ENCODE measurements around the gene SLC39A9. TPM values are rescaled to one million over a fixed set of nuclear protein-coding genes. Genes with fewer than 3 reads are reported as not detected.

SLC39A9 gene
- total and polyA plus RNA-seq, 8 donors, result 13.2 to 40.2 (median 28.6) TPM

GRCh38 chr14:69485315-69485660 is 86.8 kb downstream of the SLC39A9 start:
- WGBS, 2 donors, result 51 to 53% methylated on average over 11 of the region's 11 CpGs
- H3K4me3 ChIP-seq, result no peak overlapping the region
- H3K27me3 ChIP-seq, result peaks cover 0 to 11% (median 0%) of the 10 kb centered on the region in 4 donors
- no peak for FAIRE-seq
- ATAC-seq, result no peak
- DNase-seq, result no peak
- no peaks in the 10 kb centered on the region for H3K36me3 ChIP-seq
- no peak overlapping the region for H3K27ac ChIP-seq
- no peaks in the 10 kb centered on the region for H3K9me3 ChIP-seq
- TF ChIP-seq CTCF (IDR thresholded peaks at IDR 0.05), result no peak
- intact Hi-C loops (cut with DNase I), result no loop called here
- H3K4me1 ChIP-seq, result peaks cover 0 to 5% (median 0%) of the 10 kb centered on the region in 3 donors

GRCh38 chr14:69485701-69486100 is 87.2 kb downstream of the SLC39A9 start:
- no peak for TF ChIP-seq CTCF (IDR thresholded peaks at IDR 0.05)
- peaks cover 0 to 5% (median 0%) of the 10 kb centered on the region in 3 donors for H3K4me1 ChIP-seq
- ATAC-seq (no peak), FAIRE-seq (no peak), DNase-seq (no peak)
- H3K4me3 ChIP-seq, result no peak overlapping the region
- no peaks in the 10 kb centered on the region for H3K36me3 ChIP-seq
- H3K9me3 ChIP-seq, result no peaks in the 10 kb centered on the region
- 68 to 73% methylated on average over 6 of the region's 6 CpGs for WGBS, 2 donors
- intact Hi-C loops (cut with DNase I), result no loop called here
- no peak overlapping the region for H3K27ac ChIP-seq
- H3K27me3 ChIP-seq, result peaks cover 0 to 11% (median 0%) of the 10 kb centered on the region in 4 donors

GRCh38 chr14:69487226-69487625 is 88.7 kb downstream of the SLC39A9 start:
- no peak for DNase-seq
- intact Hi-C loops (cut with DNase I), result no loop called here
- no peak for FAIRE-seq
- 91 to 93% methylated on average over 4 of the region's 4 CpGs for WGBS, 2 donors
- H3K9me3 ChIP-seq, result no peaks in the 10 kb centered on the region
- no peak overlapping the region for H3K27ac ChIP-seq
- ATAC-seq, result no peak
- peaks cover 0 to 5% (median 0%) of the 10 kb centered on the region in 3 donors for H3K4me1 ChIP-seq
- no peaks in the 10 kb centered on the region for H3K36me3 ChIP-seq
- no peak for TF ChIP-seq CTCF (IDR thresholded peaks at IDR 0.05)
- H3K27me3 ChIP-seq, result peaks cover 0 to 11% (median 0%) of the 10 kb centered on the region in 4 donors
- H3K4me3 ChIP-seq, result no peak overlapping the region

DNA sequence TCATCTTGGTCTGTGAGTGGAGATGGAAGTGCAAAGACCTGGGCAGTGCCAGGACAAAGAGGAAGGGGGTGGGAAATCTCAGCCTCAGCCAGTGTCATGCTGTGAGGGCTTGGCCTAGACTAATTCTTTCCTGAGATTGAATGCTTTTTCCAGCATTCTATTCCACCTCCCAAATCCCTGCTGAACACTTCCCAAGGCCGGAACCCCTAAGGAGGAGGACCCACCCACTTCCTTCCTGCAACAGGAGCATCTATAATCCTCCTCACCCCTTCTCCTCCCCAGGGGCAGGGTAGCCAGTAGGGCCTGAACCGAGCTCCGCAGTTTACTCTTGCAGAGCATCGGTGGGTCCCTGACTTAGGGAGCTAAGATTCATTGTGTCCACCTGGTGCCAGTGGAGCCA is 89.3 kb downstream of the SLC39A9 start:
- H3K27ac ChIP-seq, result no peak overlapping the region
- no peak for DNase-seq
- ATAC-seq, result no peak
- no peaks in the 10 kb centered on the region for H3K36me3 ChIP-seq
- H3K4me1 ChIP-seq, result peaks cover 0 to 5% (median 0%) of the 10 kb centered on the region in 3 donors
- no peak overlapping the region for H3K4me3 ChIP-seq
- intact Hi-C loops (cut with DNase I), result no loop called here
- WGBS, 2 donors, result 65 to 67% methylated on average over 4 of the region's 4 CpGs
- FAIRE-seq, result no peak
- no peaks in the 10 kb centered on the region for H3K9me3 ChIP-seq
- peaks cover 0 to 11% (median 0%) of the 10 kb centered on the region in 4 donors for H3K27me3 ChIP-seq
- no peak for TF ChIP-seq CTCF (IDR thresholded peaks at IDR 0.05)

GRCh38 chr14:69489495-69489894 is 91.0 kb downstream of the SLC39A9 start:
- DNase-seq, result no peak
- H3K36me3 ChIP-seq, result no peaks in the 10 kb centered on the region
- TF ChIP-seq CTCF (IDR thresholded peaks at IDR 0.05), result no peak
- H3K27me3 ChIP-seq, result peaks cover 0 to 7% (median 0%) of the 10 kb centered on the region in 4 donors
- peaks cover 0 to 5% (median 0%) of the 10 kb centered on the region in 3 donors for H3K4me1 ChIP-seq
- intact Hi-C loops (cut with DNase I), result no loop called here
- no peak overlapping the region for H3K4me3 ChIP-seq
- no peaks in the 10 kb centered on the region for H3K9me3 ChIP-seq
- FAIRE-seq, result no peak
- no peak overlapping the region for H3K27ac ChIP-seq
- ATAC-seq, result no peak

Measured in pancreas (tissue), 10 donors.